ENCODE data around the gene STK11IP.

- TF ChIP-seq CTCF (IDR thresholded peaks at IDR 0.05 in 2 of 3, conservative IDR thresholded peaks at IDR 0.05 in 1 of 3; ENCODE audit: borderline replicate concordance in 1 of 3, insufficient read depth in 1 of 3, low read depth in 2 of 3, low read length in 2 of 3) (no peak), EZH2 (IDR thresholded peaks at IDR 0.05) (no peak)
Observed at GRCh38 chr2:219609149-219609750, 11.6 kb downstream of the STK11IP start.

Data from HCT116 (cell line).